Stimulated activated CD4-positive, alpha-beta T cell treated with anti-CD3 and anti-CD28 coated beads, Interleukin-1b, Interleukin-23, amount 100 ng/mL, for 24 hours (primary cell): ENCODE measurements around the gene ASAP2.
A peak's percentile ranks its signal among the peaks of the same experiment; 100 is the strongest.

Experiments
- DNase-seq, 4 experiments: peaks; one replicate each; pipeline ENCODE4 v3.0.0-alpha.2; 2020; ENCODE audit warnings: low read depth in 4 of 4, low spot score in 1 of 4

Gene ASAP2

DNA sequence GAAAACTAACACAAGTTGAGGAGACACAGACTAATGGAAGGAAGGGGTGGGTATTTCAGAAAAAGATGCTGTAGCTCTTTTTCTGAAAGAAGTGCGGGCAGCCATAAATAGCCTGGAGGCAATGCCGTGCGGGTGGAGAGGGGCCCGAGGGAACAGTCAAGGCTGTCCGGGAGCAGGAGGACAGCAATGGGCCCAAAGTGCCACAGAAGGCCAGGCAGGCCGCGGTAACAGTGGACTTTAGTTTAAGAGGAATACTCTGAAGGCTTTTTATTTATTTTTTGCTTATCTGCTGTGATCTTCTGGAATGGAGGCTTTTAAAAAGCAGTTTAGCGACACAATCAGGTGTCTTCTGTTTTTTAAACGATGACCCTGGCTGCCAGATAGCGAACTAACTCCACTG lies 213.9 kb downstream of the ASAP2 start:
- no peak for DNase-seq

DNA sequence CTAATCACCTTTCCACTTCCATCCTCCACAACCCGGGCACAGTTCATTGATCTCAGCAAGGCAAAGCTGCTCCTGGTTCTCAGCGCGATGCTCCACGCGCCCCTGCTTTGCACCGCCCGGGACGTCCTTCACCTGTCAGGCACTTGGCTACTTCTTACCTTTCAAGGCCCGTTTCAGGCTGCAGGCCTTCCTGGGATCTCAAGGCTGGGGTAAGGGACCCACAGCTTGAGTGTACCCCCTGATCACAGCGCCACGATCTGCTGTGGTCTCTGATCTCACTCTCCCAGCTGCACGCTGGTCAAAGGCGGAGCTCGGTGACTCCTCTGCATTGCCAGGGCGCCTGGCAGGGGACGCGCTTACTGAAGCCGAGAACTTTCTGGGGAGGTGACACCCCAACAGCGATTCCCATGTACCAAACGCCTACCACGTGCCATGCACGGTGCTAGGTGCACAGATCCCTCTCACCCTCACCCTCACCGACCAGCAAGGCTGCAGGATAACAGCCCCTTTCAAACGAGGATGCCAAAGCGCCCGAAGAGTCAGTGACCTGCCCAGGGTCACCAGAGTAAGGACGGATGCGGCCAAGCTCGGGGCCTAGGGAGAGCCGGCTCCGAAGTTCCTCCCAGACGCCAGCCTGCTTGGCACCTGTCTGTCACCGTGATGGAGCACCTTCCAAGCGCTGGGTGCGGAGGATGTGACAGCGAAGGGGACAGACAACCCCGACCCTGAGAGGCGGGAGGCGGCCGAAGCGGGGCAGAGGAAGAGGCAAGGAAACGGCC lies 215.9 kb downstream of the ASAP2 start:
- DNase-seq, result peak; percentile 5 to 25 (median 20)

DNA sequence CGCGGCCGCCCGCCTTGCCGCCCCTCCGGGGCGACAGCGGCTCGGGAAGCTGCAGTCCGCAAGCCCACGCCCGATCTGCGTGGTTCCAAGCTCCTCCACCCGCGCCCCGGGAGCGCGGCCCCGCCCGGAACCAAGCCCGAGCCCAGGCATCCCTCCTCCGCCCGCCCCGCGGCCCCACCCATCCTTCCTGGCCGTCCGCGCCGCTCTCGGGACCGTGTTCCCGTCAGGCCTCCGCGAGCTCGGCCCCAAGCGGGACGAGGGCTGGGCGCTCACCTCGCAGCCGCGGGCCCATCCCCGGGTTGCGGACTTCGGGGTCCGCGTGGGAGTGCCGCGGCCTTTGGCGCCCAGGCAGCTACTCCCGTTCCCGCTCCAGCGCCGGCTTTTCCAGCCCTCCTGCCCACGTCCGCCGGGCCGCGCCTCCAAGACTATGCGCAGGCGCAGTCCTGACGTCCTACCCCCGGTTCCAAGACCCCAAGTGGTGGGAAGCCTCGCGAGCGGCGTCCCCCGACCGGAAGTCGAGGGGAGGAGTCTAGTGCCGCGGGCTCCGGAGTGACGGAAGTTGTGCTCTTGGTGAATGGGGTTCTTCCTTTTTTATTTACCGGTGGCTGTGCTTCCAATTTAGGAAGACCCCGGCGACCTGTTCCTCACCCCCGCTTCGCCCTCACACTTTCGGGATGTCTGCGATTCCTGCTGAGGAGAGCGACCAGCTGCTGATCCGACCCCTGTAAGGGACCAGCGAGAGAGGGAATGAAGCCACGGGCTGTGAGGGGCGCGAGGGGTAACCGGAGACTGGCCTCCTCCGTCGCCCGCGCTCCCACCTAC lies 216.7 kb downstream of the ASAP2 start, which contains the start of the genes CPSF3 and ITGB1BP1:
CPSF3 (plus strand) TSS at position 555 of the 822 bp plus-strand sequence; CDS start at position 675, 120 bp downstream.
ITGB1BP1 (minus strand) TSS at position 429 of the 822 bp plus-strand sequence. CDS start 4,831 bp downstream, outside the sequence.
- peak; percentile 93 to 97 (median 96) for DNase-seq

DNA sequence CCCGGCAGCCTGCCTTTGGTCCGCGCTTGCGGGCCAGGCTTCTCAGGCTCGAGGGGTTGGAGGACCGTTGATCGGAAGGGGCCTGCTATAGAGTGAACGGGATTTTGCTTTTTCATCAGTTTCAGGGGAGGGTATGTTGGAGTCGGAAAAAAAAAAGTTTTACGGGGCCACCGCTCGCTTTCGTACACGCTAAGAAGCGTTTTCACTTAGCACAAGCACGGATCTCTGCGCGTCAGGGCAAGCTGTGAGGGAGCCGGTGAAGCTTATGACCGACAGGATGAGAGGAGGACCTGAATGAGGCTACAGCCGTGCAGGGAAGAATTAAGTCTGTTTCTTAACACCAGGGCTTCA lies 217.3 kb downstream of the ASAP2 start:
- DNase-seq, result peak in 2 of 4 experiments; percentile 7 to 17

DNA sequence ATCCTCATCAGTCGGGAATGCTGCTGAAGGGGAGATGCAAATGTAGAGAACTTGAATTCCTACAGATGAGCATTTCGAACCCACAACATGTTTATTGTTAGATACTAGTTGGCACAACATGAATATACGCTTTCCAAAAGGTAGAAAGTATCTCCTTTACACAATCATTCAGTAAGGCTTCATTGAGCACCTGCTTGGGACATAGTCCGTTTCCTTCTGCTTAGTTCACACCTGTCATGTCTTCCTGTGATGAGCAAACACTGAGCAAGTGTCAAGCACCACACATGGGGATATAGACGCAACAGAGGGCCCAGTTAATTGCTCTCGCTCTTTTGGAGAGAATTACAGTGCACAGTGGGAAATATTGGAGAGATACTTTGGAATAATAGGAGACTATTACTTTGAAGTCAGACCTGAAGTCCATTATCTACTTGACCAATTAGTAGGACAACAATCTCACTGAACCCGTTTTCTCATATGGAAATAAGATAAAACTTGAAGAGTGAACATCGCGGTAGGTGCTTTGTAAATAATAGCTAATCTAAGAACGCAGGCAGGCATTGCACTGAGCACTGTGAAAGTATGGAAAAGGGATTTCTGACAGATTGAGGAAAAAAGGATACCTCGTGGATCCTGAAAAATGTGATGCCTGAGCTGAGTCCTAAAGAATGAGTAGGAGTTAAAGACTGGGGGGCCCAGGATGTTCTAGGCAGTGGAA lies 218.0 kb downstream of the ASAP2 start:
- DNase-seq, result no peak

DNA sequence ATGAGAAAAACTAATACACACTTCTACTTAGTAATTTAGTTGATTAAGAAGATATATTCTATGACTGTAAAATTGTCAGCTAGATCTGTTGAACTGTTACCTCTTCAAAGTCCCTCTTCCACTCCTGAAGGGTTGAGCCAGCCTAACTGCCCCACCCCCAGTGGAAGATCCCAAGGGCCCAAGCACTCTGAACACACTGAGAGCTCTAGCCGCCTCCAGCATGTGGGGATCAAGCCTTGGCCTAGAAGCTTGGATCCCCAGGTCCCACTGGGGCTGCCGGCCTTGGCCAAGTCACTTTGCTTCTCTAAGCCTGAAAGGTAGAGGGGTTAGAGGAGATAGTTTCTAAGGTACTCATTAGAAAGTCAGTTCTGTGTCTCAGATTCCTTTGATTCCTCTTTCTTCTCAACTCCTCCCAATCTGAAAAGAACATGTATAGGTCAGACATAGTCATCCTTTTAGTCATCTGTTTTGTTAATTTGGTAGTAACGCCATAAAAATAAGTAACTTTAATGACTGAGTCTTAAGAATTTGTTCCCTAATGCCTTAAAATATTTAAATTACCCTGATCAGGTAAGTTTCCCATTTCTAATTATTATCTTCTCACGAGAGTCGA lies 222.5 kb downstream of the ASAP2 start:
- DNase-seq, result no peak

DNA sequence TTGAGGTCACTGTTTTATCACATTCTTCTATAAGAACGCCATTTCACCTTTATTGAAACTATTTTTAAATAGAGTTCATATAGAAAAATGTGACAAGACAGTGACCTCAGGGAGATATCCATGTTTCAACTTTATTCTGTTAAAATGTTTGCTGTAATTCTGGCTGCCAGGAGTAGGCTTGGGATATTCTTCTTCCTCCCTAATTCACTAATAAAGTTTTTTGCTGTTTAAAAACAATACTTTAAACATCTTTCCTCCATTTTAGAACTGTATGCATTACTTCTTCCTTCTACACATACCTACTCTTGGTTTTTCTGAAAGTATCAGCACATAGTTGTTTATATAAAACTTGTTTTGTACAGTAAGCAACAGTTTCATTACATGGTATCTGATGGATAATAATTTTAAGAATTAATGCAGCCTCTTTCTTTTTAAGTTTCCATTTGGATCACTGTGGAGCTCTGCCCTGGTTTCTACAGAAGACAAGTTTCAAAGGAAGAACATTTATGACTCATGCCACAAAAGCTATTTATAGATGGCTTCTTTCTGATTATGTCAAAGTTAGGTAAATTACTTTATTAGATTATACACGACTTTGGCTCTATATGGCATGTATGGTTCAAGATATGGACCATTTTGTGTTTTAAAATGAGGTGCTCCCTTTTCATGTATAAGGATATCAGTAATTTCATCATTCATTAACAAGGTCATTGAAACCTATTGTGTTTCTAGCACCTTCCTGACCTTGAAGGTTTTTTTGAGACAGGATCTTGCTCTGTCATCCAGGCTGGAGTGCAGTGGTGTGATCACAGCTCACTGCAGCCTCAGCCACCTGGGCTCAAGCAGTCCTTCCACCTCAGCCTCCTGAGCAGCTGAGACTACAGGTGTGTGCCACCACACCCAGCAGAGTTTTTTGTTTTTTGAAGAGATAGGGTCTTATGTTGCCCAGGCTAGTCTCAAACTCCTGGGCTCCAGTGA lies 224.0 kb downstream of the ASAP2 start:
- no peak for DNase-seq

DNA sequence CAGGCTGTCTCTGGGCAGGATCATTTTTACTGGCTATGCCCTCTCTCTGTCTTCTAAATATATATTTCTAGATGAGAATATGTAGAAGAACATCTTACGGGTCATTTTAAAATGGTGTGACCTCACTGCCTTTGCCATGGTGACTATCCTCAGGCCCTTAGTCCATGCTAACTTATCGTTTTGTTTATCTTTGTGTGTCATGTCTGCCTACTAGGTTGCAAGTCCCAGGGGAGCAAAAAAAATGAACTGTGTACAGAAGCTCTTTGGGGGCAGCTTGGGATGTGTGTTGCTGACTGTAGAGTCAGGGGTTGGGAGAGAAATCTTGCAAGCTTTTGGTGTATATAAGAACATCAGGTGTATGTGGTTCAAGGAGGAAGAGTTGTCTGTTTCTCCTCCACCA lies 227.9 kb downstream of the ASAP2 start:
- DNase-seq, result no peak

DNA sequence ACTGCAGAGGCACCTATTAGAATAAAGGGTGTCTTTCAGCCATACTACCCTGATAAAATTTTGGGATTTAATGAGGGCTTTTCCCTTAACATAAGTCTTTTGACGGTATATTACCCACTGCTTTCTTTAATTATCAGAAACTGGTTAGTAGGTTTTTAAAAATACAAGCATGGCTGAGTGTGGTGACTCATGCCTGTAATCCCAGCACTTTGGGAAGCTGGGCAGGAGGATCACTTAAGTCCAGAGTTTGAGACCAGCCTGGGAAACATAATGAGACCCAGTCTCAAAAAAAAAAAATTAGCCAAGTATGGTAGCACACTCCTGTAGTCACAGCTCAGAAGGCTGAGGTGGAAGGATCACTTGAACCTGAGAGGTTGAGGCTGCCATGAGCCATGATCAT lies 232.9 kb downstream of the ASAP2 start:
- DNase-seq, result no peak

DNA sequence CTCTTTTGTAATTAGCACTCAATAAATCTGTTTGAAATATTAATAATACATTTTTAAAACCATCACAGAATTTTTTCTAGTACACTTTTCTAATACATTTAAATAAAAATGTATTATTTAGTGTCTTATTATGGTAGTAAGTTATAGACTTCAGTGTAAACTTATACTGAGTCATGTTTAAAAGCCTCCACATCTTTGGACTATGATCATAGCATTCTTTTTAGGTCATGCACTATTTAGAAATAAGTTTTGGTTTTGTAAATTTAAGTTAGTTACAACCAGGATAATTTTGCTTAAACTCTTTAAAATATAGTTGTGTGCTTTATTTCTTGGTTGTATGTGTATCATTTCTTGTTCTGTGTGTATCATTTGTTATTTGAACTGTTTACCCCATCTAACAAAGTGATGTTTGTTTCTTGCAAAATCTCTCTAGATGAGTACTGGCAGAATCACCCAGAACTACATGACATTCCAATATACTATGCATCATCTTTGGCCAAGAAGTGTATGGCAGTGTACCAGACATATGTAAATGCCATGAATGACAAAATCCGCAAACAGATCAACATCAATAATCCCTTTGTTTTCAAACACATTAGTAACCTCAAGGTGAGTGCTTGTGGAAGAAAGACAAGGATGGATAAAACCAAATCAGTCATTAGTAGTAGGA lies 233.6 kb downstream of the ASAP2 start:
- DNase-seq, result no peak

DNA sequence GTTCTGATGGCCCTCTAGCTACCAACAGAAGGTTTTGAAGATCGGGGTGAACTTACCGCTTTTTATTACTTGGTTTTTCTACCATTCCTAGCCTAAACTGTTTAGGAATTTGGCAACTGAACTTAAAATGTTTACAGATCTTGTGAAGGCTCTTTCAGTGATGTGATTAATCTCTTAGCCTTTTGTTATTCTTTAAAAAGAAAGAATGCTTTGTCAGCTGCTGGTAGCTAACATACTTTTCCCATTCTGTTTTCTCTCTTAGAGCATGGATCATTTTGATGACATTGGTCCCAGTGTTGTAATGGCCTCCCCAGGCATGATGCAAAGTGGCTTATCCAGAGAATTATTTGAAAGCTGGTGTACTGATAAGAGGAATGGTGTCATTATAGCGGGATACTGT lies 234.9 kb downstream of the ASAP2 start:
- no peak for DNase-seq

DNA sequence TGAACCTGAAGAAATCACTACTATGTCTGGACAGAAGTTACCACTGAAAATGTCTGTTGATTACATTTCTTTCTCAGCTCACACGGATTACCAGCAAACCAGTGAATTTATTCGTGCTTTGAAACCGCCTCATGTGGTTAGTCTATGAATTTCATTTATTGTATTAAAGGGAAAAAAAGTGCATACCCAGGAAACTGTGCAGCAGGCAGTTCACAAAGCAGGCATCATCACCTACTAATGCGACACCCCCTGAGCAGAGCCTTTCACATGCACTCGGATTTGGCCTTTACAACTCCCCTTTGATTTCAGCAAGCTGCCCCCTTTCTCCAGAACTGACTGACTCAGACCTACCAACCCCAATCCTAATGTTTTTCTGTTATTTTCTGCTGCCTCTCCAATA lies 236.9 kb downstream of the ASAP2 start:
- no peak for DNase-seq

DNA sequence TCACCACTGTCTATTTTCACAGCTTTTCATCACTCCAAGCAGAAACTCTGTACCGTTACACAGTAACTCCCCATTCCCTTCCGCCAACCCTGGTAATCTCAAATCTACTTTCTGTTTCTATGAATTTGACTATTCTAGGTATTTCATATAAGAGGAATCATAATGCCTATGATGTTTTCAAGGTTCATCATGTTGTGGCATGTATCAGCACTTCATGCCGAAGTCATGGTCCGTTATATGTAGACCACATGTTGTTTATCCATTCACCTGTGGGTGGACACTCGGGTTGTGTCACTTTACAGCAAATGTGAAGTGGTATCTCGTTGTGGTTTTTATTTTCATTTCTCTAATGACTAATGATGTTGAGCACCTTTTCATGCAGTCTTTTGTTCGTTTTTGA lies 238.5 kb downstream of the ASAP2 start:
- no peak for DNase-seq

DNA sequence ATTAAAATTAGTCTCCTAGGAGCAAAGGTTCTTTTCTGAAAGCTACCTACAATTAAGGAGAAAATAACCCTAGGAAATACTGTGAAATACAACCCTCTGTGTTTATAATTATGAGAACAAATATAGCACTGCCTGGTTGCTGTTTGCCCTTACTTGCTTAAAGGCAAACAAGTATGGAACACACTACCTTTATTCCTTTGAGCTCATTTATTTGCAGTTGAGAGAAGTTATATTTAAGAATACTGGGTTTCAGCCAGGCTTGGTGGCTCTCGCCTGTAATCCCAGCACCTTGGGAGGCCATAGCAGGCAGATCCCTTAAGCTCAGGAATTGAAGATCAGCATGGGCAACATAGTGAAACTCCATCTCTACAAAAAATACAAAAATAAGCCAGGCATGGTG lies 244.6 kb downstream of the ASAP2 start:
- no peak for DNase-seq
